GM08714 (cell line): ENCODE measurements around the gene SORCS2.

Source experiments
- H3K4me3 ChIP-seq: fragments of 200-500 bp; sonication (Bioruptor generic); 2 replicates; pipeline ENCODE4 v1.5.1; 2014; ENCODE audit warnings: mild to moderate bottlenecking, low read length, inconsistent platforms
- ZNF274 ChIP-seq: IDR thresholded peaks from 2 replicates; pipeline ENCODE4 v1.6.1; 2012; ENCODE audit warnings: mild to moderate bottlenecking, low read depth, low read length

The SORCS2 gene

DNA sequence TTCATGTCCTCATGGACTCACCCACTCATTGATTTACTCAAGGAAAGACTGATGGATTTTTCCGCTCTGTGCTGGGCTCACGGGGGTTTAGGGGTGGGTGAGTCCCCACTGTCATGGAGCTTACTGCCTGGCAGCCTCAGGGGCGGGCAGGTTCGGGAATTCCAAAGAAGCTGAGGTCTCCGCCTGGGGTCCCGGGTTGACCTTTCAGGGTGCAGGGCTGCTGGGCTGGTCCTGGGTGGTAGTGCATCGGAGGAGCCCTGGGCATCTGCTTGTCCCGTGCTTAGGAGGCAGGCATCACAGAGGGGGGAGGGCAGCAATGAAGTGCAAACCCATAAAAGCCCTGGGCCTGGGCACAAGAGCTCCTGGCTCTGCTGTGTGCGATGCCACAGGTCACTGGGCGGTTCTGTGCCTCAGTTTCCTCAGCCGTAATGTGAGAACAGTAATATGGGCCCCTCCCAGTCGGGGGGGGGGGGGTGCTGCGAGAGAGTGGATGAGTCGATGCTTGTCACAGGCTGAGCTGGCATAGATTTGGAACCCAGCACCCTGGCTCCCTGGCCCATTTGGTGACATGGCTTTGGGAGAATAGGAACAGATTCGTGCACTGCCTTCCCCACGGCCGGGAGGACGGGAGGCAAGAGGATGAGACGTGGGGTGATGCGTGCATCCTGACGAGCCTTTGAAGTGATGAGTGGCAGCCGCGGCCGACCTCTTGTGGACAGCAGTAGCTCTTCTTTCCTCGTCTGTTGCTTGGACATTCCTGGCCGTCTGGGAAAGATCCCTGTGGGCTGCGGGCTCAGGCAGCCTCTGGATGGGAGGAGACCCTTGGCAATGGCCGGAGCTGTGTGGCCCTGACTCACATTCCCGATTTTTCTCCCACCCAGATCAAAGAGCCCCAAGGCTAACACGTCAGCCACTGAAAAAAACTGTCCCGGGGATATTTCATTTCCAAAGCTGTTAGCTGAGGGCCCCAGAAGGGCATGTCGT is 200.4 kb downstream of the SORCS2 start:
- no peak for TF ChIP-seq ZNF274
- H3K4me3 ChIP-seq, result no peak overlapping the region

DNA sequence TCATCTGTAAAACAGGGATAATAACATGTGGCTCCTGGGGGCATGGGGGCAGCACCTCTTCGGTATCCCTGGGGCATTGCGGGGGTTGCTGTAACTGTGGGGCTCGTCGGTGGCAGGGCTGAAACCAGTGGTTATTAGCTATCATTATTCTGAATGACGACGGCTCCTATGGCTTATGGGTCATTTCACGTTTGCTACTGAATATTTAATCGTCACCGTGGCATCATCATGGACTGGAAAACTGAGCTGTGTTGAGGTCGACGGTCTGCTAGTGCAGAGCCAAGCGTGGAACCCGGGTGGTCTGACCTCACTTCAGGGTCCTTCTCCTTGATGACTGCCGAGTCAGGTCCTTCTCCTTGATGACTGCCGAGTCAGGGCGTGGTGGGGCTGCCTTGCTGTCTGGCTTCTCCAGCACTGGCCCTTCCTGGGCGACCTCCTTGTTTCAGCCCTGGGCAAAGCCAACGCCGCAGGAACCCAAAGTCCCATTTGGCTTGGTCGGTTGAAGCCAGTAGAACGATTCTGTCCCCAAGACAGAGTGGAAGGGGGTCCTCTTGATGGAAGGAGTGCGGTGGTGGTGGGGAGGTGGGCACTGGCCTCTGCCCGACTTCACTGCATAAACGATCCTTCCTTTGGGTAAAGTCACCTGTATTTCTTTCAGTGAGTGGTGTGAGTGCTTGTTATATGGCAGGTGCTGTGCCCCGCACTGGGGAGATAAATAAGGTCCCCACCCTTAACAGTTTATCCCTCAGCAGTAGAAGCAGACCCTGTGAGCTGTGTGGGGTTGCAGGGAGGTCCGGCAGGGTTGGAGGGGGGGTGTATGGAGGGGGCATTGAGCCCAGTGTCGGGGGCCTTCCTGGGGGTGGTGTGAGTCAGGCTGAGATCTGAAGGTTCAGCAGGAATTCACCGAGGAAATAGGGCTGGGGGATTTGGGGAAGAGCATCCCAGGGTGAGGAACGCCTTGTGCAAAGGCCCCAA is 201.6 kb downstream of the SORCS2 start:
- H3K4me3 ChIP-seq, result no peak overlapping the region
- no peak for TF ChIP-seq ZNF274

DNA sequence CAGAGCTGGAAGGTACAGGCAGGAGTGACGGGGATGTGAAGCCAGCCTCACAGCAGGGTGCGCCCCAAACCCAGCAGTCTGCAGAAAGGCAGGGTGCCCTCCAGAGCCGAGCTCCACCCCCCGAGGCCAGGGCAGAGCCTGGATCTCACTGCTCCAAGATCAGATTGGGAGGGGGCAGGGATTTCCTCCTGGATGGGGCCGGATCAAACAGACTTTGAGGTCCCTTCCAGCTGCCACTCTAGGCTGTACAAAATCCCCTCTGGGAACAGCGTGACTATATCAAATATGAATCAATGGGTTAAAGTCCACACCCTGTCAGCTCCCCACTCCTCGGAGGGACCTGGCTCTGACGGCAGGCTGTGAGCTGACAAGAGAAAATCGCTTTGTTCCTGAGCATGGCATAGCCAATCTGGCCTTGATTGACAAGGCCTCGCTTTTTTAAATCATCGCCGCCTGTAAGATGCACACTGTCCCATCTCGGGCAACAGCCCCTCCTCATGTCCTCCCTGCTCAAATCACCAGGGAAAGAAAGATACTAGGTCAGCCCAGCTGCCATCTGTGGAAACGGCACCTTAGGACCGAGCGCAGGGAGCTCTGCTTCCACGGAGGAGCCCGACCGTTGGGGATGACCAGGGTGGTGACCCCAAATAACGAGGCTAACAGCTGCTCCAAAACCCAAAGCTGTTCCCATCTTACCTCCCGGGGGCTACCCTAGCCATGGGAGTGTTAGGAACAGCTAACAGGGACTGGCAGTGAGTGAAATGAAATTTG is 202.5 kb downstream of the SORCS2 start:
- no peak overlapping the region for H3K4me3 ChIP-seq
- no peak for TF ChIP-seq ZNF274

DNA sequence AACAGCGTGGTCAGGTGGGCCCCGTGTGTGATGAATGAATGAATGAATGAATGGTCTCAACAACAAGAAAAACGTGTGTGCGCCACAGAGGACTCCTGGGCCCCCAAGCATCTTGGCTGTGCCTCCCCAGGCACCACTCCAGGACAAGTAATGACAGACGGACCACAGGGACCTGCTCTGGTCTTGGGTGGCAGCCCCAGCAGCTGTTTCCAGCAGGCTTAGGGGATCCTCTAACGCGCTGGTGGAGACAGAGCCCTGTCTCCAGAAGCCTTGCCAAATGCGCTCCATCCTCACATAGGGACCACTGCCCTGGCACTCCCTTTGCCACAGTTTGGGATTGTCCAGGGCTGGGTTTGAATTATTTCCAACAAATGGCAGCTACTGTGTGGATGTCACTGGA is 203.3 kb downstream of the SORCS2 start:
- no peak for TF ChIP-seq ZNF274
- H3K4me3 ChIP-seq, result no peak overlapping the region

DNA sequence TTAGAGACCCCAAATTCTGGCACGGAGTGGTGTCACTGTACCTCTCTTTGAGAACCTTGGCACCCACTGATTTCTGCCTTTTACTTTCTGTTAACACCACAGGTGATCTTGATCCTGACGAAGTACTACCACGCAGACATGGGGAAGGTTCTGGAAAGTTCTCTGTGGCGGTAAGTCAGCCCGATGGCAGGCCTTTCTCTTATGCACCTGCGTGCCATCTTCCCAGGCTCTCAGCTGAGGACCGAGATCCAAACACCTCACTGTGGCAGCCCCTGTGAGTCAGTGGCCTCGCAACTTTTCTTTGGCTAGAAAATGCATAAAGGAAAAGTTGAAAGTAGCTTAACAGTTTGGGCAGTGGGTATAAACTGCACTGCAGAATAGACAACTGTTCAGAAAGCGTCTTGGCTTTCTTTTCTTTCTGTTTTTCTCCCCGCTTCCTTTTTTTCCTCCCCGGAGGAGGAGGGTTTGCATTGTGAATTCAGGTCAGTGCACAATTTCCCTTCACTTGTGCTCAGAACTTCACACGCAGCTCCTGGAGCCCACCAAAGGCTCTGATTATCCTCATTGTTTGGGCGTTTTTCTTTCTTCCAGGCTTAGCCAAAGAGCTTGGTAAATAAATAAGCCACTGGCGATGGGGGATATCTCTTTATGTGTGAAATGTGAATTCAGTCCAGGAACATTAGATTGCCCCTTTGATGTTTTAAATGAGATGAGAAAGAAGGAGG is 204.0 kb downstream of the SORCS2 start:
- no peak for TF ChIP-seq ZNF274
- no peak overlapping the region for H3K4me3 ChIP-seq

DNA sequence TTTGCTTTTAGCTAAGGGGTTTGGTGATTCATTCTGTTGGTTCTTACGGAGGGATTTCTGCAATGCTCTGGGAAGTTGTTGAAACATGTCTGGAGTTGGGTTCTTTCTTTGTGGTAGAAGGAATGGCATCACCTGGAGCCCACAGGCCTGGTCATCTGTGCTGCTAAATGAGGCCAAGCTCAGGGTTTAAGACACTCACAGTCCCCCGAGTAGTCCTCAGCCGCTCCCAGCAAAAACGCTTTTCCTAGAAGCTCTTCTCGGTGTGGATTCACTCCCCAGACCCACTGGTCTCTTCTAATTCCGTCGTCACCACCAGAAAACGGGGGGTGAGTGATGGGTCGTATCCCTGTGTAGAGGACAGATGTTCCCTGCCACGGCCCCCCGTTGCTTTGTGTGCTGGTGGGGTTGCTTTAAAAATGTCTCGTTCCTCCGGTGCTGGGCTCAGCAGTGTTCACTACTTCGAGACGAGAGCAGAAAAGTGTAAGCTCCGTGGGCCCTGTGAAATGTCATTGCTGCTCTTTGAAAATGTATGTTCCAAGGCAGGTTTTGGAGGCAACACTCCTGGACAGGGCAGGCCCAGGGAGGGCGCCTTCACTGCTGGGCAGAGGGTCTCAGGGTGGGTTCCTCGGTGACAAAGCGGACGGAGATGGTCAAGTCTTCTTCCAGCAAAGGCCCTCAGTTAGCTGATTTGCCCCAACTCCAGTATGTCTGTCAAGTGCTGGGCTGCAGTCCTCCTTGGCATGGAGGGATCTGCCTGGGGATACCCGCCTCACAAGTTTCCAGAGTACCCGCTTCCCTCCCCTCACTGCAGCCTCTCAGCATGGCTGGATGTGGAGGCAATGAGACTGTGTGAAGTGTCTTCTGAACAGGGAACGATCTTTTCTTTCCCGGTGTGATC is 205.1 kb downstream of the SORCS2 start:
- H3K4me3 ChIP-seq, result no peak overlapping the region
- TF ChIP-seq ZNF274, result no peak

DNA sequence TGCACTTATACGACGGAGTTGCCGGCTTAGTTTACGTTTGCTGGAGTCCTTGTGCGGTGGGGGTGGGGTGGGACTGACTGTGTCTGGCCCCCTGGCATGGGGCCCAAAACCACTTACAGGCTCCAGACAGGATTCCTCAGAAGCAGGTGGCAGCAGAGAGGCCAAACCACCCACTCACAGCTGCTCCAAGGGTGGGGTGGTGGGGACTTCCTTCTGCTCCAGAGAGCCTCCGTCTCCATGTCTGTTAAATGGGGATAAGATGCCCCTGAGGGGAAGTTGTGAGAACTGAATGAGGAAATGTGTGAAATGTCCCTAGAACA is 205.7 kb downstream of the SORCS2 start:
- H3K4me3 ChIP-seq, result no peak overlapping the region
- TF ChIP-seq ZNF274, result no peak

DNA sequence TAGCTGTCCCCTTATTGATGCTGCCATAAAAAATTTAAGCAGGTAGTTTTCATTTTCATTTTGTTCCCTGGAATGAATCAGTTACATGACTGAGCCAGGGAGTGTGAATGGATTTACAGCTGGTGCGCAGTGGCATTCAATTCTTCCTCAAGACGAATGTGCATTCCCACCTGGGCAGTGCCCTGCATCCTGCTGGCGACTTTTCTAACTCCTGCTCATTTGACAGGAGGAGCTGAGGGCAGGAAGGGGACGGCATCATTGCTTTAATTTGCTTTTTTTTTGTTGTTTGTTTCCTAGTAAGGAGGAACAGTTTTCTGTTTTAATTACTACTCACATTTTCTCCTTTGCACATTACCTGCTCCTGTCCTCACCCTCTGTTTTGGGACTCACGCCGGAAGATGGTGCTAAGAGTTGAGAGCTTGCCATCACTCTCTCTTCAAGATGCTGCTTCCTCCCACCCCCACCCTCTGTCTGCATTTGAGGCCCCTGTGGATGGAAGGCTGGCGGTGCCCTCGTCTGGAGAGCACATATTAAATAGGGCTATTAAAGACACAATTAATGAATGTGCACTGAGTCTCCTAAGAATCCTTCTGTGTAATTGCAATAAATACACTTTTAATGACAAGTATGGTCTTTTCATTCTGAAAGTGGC is 206.6 kb downstream of the SORCS2 start:
- TF ChIP-seq ZNF274, result no peak
- no peak overlapping the region for H3K4me3 ChIP-seq

DNA sequence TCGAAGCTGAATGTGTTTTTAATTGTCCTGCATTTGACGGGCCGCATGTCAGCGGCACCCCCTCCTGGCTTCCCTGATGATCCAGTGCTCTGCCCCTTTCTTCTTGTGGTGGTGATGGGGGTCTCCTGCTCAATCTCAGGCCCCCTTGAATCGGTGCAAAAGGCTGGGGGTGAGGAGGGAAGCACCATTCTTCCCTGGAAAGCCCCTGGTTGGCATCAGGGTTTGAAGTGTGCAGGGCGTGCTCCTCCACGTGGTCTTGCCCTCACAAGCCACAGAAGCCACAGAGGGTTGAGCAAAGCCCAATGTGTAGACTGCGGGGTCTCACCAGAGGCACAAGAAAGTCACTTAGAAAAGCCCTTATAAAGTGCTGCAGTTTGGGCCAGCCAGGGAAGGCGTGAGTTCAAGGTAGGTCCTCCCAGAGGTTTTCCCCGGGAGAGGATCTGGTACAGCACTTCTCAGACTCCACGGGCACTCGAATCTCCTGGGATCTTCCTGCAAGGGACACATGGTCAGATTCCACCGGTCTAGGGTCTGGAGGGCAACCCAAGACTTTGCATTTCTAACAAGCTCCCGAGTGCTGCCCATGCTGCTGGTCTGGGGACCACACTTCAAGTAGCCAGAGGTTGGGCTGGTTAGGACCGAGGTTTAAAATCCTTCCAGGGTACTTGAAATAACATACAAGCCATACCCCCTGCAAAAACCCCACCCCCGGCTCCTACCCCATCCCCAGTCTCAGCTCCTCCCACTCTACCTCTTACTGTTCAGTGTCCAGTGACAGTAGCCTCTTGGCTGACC is 207.3 kb downstream of the SORCS2 start:
- TF ChIP-seq ZNF274, result no peak
- no peak overlapping the region for H3K4me3 ChIP-seq

DNA sequence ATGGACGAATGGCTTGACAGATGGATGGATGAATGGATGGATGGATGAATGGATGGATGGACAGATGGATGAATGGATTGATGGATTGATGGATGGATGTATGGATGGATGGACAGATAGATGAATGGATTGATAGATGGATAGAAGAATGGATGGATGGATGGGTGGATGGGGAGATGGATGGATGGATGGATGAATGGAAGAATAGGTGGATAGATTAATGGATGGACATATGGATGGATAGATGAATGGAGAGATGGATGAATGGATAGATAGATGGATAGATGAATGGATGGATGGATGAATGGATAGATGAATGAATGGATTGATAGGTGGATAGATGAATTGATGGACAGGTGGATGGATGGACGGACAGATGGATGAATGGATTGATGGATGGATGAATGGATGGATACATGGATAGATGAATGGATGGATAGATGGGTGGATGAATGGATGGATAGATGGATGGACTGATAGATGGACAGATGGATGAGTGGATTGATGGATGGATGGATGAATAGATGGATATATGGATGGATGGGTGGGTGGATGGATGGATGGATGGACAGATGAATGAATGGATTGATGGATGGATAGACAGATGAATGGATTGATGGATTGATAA is 208.4 kb downstream of the SORCS2 start:
- no peak for TF ChIP-seq ZNF274
- no peak overlapping the region for H3K4me3 ChIP-seq

DNA sequence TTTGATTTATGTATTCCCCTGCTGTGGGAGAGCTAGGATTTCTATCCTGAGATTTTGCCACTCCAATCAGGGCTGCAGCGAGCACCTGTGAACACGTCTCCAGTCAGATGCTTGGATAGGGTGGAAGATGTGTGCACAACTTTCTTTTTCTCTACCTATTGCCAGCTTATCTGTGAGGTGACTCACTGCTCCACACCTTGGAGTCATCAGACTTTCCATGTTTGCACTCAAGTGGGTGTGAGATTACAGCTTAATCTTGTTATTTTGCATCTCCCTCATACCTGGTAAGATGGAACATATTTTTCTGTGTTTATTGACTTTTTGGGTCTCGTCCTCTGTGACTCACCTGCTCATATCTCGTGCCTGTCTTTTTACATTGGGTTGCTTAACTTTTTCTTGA is 210.2 kb downstream of the SORCS2 start:
- no peak overlapping the region for H3K4me3 ChIP-seq
- no peak for TF ChIP-seq ZNF274

DNA sequence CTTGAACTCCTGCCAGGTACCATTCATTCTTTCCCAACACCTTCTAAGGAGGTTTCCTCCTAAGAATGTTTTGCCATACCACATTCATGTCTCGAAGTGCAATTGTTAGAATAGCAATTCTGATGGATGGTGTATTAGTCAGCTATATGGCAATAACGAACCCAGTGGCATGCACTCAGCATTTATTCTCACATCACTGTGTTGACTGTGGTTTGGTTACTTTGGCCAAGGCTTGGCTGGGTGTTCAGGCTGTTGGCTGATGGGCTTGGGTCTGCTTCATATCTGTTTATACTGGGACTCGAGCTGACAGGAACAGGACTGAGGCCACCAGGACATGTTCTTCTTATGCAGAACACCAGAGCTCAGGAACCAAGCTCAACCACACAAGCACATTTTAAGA is 210.7 kb downstream of the SORCS2 start:
- H3K4me3 ChIP-seq, result no peak overlapping the region
- no peak for TF ChIP-seq ZNF274
